HL-60/S4 treated with retinoic acid at 250 ng/mL for 4 days and 3 days (cell line): ENCODE results near the gene ZNF827.

ENCODE experiments used
- in situ Hi-C: fragments of 300-500 bp; cut with MboI; formaldehyde crosslinking; loops from 2 replicates; pipeline ENCODE4 v1.7.0; 2022; ENCODE audit warnings: low sequenced_read_pairs

The ZNF827 gene

DNA sequence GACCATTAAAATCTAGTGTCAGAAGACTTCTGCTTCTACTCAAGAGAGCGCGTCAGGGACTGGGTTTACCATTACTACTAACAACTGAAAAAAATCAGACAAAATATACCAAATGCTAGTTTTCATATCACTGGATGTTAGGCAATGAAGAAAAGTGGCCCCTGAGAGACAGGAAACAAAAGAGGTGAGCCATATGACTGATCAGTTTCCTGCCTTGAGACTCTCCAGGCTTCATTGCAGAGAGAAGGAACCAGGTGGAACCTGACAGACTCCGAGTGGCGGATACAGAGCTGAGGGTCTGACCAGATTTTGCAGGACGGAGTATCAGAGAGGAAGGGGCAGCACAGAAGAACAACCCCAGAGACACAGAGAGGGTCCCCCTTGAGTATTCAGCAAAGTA is 172.3 kb downstream of the ZNF827 start:
- in situ Hi-C loops: no loop called here

DNA sequence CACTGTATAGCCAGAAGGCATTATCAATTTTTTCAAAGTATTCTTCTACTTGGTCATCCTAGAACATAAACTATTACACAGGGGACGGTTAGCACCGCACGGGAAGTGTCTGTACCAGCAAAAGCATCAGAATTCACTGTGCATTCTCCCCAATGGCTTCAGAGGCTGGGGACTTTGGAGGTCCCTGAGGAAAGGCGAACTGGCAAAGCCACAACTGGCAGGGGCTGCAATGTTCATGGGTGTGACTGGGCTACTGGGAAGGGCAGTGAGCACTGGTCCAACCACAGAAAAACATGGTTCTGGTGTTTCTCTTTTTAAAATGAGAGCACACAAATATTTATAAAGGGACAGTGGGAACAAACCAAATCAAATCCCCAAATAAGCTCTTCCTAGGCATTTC is 175.2 kb downstream of the ZNF827 start:
- in situ Hi-C loops: no loop called here

DNA sequence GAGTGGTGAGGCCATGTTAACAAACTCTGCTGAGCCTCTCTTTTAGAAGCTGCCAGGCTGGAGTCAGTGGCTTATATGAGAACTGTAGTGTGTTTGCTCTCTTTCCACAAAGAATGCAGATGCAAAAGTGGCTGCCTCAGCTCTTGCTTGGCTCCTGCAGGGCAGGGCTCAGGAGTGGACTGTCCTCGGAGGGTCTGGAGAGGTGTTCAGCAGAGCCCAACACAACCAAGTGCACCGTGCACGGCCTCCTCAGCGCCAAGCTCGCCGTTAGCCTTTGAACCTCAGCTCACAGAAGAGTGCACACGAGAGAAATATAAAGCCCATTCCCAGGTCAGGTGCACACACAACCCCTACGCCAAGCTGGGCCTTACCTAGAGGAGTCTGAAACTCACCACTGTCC is 175.9 kb downstream of the ZNF827 start:
- in situ Hi-C loops: no loop called here

DNA sequence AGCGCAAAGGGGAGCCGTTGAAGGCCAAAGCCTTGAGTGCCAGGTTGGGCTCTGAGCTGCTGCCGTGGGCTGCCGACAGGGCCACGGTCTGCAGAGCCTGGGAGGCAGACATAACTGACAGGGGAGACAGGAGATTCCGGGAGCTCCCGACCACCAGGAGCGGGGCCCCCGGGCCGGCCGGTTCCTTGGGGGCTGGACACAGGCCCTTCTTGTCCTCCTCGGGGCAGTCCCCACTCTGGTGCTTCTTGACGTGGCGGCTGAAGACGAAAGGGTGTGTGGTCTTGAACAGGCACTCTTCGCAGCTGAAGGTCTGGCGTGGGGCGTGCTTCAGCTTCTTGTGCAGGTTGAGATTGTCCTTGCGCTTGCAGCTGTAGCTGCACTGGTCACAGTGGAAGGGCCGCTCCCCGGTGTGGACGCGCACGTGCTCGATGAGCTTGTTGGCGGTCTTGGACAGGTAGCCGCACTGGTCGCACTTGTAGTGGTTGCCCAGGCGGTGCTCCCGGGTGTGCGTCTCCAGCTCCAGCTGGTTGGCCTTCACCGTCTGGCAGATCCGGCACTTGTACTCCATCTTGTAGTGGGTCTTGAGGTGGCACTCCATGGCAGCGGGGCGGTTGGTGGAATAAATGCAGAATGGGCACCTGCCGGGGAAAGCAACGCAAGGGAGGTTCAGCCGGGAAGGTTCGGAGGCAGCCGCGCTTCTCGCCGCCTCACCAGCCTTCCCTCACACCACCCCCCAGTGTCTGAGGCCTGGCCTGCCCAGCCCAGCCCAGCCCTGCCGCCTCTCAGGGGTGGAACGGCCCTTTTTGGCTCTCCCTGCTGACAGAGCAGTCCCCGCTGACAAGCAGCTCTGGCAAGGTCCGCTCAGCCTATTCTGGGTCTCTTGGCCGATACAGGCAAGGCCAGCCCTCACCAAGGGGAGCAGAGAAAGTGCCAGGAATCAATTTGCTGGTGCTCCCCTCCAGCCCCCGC is 177.4 kb downstream of the ZNF827 start:
- in situ Hi-C loops: no loop called here

DNA sequence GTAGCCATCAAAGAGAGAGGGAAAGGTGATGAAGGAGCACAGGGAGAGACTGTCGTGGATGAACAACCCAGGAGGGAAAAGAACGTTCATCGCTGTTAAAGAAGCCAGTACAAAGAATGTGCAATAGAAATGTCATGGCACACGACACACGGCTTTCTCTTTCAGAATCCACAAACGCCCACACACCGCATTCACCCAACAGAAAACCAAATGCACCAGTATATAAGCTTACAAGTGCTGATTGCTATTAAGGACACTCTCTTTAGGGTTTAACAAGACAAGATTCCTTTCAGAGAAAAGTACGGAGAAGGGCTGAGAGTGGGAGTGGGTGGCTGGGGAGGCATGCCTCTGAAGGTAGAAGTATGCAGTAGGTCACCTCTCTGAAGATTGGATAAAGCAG is 178.4 kb downstream of the ZNF827 start:
- in situ Hi-C loops: no loop called here

DNA sequence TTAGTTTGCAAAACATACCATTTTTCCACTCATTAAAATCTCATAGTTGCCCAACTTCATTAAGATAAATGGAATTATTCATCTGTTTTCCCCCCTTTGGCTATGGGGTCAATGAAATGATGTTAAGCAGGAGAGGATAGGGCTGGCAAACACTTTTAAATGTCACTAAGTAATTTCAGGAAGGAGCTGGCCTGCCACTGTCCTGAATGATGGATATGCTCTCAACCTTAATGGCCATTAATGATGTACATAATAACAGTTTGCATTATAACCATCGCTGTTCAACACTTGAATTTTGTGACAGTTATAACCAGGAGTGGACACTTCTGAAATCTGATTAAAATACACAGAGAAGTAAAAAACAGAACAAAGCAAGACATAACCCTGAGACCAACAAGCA is 181.4 kb downstream of the ZNF827 start:
- in situ Hi-C loops: no loop called here

DNA sequence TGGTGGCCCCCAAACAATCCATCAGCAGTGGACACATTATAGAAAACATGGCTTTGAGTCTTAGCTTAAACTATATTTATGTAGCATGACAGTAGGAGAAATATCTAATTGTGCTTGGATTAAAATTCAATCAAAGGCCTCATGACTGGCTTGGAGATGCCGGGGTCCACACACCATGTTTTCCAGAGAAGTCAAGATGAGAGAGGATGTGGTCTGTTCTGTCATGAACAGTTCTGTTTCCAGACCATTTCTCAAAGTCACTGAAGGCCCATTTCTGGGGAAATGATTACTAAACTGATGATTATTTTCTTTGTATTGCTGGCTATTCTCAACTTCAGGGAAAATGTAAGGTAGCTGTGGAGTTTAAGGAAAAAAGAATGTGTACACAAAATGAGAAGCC is 182.4 kb downstream of the ZNF827 start:
- in situ Hi-C loops: no loop called here

DNA sequence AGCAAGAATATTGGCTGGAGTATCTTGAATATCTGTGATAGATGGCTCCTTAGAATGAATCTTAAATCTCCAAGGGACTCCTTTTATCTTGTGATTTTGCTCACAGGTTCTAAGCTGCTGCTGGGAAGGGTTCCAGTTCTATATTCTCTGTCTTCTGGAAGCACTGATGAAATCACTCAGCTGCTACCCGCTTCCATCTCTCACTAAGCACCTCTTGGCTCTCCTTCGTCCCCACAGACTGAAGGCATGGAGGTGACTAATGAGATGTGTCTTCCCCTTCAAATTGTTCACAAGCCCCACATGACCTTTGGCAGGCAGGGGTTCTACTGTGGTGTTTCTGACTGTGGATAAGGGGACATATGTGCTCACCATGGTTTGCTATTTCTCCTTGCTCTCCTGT is 182.8 kb downstream of the ZNF827 start:
- in situ Hi-C loops: no loop called here

DNA sequence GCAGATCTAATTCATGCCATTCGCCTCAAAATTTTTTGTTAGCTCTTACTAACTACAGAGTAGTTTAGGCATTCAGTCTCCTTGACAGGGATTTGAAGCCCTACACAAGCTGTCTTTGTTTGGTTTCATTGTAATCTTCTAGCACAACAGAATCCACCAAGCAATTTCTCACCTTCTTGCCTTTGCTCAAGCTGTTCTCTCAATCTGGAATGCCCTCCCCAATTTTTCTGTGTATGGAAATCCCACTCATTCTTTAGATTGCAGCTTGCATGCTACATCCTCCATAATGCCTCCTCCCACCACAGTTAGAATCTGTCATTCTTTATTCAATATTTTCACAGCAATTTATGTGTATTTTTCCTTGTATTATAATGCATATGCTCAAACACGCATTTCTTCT is 195.0 kb downstream of the ZNF827 start:
- in situ Hi-C loops: no loop called here

DNA sequence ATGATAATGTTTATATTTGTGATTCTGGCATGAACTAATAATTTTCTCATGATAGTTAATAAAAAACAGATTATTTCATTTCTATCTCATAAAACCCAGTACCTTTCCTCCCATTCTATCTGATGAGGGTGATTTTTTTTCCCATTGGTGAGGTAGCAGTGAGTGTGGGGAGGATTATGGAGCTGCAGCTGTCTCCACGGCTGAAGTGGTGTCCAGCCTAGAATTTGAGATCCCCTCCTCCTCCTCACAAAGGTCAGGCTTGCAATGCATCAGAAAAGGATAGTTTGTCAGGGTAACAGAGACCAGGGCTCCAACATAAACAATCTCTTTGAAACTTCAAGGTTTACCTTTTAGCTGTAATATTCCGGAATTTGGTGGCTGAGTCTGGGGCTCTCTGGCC is 197.8 kb downstream of the ZNF827 start:
- in situ Hi-C loops: no loop called here

DNA sequence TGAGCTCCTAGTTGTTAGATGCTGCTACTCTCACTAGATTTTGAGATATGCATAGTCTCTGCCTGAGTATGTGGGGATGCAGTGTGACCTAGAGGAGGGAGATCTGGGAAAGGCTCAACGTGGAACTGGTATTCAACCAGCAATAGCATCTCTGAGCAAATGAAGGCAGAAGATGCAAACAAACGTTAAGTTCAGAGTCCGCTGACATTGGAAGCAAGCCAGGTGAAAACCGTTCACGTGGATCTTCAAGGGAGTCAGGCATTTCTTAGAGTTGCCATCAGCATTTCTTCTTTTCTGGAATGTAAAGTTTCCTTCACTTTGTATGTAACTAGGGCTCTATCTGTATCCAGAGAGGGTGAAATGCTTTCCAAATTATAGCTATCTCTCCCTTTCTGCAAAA is 198.8 kb downstream of the ZNF827 start:
- in situ Hi-C loops: no loop called here

DNA sequence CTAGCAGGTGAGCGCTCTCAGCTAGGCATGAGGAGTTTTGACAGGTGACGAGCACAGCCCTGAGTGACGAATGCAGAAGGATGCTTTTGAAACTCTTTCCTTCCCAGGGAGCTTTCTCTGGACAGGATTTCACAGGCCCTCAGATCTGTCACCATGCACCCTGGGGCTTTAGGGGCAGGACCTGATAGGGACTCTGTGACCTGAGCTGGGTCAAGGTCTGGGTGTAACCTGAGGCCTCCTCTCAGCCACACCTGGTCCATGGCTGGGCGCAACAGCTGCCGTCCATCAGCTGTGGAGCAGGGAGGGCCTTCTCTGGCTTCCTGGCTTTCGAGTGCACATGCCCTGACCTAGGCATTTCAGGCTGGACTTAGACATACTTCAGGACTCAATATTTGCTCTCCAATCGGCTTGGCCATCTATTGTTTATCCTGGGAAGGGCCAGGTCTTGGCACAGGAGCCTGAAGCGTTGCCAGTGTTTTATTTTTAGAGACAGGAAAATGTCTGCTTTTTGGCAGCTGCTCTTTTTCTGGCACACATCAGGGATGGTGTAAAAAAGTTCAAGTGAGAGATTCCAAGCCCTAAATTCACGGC is 202.3 kb downstream of the ZNF827 start:
- in situ Hi-C loops: no loop called here

DNA sequence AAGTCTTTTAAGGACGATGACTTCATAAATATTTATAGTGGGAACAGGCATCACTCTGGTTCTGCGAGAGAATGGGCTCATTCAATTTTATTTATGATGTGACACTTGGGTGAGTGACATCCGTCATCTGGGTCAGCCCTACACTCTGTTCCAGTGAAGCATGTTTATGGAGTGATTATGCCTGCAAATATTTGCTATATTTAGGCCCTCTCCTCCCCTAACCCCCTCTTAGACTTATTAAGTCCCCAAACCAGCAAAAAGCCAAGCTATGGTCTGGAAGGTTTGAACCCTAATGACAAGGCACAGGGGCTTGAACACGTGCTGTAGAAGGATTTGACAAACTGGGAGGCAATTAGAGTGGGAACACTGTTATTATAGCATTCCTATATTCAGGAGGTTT is 202.8 kb downstream of the ZNF827 start:
- in situ Hi-C loops: no loop called here

DNA sequence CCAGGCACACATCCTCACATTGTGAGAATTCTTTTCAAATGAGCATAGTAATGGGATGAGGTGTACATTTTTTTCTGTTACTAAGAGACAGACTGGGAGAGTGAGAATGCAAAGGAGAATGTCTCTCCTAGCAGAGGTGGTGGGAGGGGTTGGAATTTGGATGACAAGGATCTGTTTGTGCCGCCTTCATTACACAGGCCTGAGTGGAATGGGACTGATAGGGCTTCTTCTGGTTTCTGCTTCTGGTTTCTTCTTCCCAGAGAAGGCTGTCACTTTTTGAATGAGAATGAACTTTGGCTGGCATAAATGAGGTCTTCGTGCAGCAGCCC is 203.3 kb downstream of the ZNF827 start:
- in situ Hi-C loops: no loop called here

DNA sequence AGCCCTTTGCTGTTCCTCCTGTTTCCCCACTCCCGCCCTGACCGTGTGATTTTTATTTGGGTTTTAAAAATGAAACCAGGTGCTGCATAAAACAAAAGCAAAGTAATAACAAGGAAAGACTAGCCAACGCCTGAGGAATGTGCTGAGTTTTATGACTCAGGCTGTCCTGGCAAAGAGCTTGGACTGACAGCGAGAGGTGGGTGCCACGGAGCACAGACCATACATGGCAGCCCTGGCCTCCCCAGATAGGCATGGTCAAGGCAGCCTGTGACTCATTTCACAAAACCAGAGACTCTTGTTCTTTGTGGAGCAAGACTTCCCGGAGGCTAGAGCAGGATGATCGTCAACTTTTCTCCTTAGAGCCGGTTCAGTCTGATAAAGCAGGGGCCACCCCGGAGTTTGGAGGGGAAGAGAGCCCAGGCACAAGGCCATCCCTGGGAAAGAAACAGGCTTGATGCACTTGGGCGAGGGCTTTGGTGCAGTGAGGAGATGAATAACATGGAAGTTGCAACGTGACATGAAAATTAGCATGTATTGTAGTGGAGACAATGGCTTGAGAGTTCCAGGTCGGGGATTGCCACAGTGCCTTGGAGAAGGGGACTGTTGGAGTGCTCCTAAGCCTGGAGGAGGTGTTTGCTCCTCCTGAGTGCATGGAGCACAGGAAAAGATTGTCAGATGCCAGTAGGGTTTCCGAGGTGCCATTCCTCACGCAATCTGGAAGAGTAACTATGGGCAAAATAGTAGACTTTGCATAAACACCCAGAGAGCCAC is 203.9 kb downstream of the ZNF827 start:
- in situ Hi-C loops: no loop called here

DNA sequence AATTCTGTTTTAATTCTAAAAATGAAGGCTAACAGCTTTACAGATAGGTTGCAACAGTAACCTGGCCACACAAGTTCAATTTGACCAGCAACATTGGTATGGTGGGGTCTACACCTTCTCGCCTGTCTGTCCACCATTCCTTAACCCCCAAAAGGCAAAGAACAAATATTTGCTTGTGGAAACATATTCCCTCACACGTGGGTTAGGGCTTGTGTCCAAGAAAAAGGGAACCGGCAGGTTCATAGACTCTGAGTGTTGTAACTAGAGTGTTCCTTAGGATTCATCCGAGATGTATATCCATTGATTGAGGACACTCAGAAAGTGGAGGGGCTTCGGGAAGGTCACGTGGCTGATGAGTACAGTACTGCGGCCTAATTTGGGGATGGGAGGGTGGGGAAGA is 204.6 kb downstream of the ZNF827 start:
- in situ Hi-C loops: no loop called here

DNA sequence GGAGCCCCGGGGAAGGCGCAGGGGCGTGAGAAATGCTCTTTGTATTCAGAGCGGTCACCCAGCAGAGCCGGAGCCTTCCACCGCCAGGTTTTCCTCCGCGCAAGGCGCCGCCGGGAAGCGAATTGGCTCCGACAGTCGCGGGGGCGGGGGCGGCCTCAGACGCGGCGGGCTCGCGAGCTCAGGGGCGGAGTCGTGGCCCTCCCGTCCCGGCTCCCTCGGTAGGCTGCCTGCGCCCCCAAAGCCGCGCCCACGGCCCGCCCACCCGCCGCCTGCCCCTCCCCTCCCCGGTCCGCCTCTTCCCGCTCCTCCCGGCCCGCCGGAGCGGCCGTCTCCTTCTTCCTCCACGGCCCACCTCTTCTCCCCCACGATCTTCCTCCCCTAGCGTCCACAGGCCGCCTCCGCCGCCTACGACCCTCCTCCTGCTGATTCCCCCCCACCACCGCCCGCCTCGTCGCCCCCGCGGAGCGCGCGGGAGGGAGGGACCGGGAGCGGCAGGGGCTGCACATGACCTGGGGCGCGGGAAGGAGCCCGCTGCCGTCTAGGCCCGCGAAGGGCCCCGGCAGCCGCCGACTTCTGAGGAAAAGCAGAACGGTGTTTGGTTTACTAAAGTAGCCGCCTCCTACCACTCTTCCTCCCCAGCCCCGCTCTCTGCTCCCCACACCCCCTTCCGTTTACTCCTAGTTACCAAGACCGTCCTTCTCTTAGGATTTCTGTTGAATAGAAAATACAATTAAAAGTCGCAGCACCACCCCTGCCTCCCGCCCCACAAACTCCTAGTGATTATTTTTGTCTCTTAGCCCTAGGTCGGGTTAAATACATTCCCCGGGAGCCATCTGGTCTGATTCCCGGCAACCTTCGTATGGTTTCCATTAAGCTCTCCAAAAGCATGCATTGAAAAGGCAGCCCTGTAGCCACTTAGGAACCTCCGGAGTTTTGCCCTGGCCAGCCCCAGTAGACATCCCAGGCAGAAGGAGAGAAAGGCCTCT is 205.4 kb downstream of the ZNF827 start:
- in situ Hi-C loops: no loop called here

DNA sequence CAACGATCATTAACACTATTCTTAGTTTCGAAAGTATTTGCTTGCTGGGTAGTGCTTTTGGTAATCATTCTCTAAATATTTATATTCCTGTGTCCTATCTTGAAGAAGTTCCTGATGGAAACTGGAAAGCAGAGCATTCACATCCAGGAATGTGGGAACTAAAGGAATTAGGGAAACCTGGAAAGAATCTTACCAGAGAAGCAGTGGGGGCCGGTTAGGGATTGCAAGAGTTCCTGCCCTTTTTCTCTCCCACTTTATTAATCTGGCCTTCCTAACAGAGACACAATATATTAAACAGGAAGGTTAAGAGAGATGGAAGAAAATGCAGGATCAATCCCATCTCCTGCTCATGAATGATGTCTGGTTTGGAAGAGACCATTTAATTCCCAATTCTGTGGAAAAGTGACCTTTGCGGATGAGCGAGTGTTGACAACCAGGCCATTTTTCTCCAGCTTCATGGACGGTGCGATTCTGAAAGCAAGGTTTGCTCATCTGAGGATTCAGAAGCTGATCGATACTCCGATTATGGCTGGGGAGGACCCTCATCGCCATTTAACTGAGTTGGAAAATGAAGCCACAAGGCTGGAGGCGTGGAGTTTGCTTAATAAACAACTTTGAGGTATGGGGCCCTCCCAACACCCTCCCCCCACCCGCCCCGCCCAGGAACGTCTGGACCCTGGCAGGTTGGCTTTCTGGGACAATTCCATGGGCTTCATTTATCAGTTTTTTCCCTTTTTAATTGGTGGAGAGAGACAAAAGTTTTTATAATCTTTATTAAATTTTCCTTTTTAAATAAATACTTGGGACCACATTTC is 206.4 kb downstream of the ZNF827 start:
- in situ Hi-C loops: no loop called here

DNA sequence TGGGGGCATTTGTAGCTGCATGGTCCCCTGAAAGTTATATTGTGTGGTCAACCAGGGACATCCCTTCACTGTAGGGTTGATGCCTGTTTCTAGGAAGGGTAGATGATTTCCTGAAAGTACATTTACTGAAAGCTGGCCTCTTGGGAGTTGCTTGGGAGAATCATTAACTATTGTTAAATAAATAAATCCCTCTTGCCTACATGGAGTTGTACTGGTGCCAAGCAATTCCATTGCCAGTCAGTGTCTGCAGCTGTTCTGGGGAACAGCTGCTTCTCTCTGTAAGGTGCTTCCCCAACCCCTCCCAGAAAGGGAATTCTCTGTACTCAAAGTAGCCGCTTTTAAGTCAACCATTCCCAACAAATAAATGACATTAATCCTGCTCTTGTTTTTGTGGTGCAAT is 207.6 kb downstream of the ZNF827 start:
- in situ Hi-C loops: no loop called here

DNA sequence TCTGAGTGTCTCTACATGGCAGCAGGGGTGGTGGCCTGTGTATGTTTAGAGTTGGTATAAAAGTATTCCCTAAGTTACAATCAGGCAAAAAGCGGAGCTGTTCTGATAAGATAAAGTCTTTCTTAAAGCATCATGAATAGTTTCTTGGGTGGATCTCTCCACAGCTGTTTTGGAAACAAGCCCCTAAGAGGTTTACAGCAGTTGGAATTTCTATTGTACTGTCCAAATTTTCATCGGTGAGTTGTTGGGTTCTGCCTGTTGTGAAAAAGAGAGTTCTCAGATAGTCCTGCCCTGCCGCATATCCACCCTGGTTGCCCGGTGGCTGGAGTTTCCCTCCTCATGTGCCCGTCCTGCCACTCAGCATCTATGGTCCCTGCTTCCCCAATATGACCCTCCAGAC is 208.6 kb downstream of the ZNF827 start:
- in situ Hi-C loops: no loop called here
